ENCODE data around the gene TBX3.

The TBX3 gene

GRCh38 chr12:114661245-114661644 lies 22.7 kb downstream of the TBX3 start:
- H3K4me1 ChIP-seq (ENCODE audit: control insufficient read depth, low read depth, low read length), result peaks cover 31% of the 10 kb centered on the region
- H3K27ac ChIP-seq (ENCODE audit: low read length), result no peak overlapping the region
- H3K36me3 ChIP-seq (ENCODE audit: control insufficient read depth, low read depth, low read length), result no peaks in the 10 kb centered on the region
- peaks cover 81% of the 10 kb centered on the region for H3K27me3 ChIP-seq (ENCODE audit: control insufficient read depth, insufficient read depth, low read length)
- H3K9ac ChIP-seq (ENCODE audit: low read length), result no peak overlapping the region
- H3K9me3 ChIP-seq (ENCODE audit: control insufficient read depth, low read depth, low read length), result no peaks in the 10 kb centered on the region
- H3K4me3 ChIP-seq (ENCODE audit: low read length), result no peak overlapping the region

- peaks cover 35% of the 10 kb centered on the region for H3K4me1 ChIP-seq (ENCODE audit: control insufficient read depth, low read depth, low read length)
- no peak overlapping the region for H3K27ac ChIP-seq (ENCODE audit: low read length)
- H3K9me3 ChIP-seq (ENCODE audit: control insufficient read depth, low read depth, low read length), result no peaks in the 10 kb centered on the region
- H3K9ac ChIP-seq (ENCODE audit: low read length), result no peak overlapping the region
- no peaks in the 10 kb centered on the region for H3K36me3 ChIP-seq (ENCODE audit: control insufficient read depth, low read depth, low read length)
- H3K4me3 ChIP-seq (ENCODE audit: low read length), result no peak overlapping the region
- peaks cover 80% of the 10 kb centered on the region for H3K27me3 ChIP-seq (ENCODE audit: control insufficient read depth, insufficient read depth, low read length)
Measured at GRCh38 chr12:114659084-114659483, 24.9 kb downstream of the TBX3 start.

- H3K4me1 ChIP-seq (ENCODE audit: control insufficient read depth, low read depth, low read length), result peaks cover 32% of the 10 kb centered on the region
- H3K9ac ChIP-seq (ENCODE audit: low read length), result no peak overlapping the region
- no peak overlapping the region for H3K27ac ChIP-seq (ENCODE audit: low read length)
- H3K27me3 ChIP-seq (ENCODE audit: control insufficient read depth, insufficient read depth, low read length), result peaks cover 78% of the 10 kb centered on the region
- H3K36me3 ChIP-seq (ENCODE audit: control insufficient read depth, low read depth, low read length), result no peaks in the 10 kb centered on the region
- no peaks in the 10 kb centered on the region for H3K9me3 ChIP-seq (ENCODE audit: control insufficient read depth, low read depth, low read length)
- no peak overlapping the region for H3K4me3 ChIP-seq (ENCODE audit: low read length)
Measured at GRCh38 chr12:114658002-114658441, 26.0 kb downstream of the TBX3 start.

GRCh38 chr12:114657597-114657920 lies 26.4 kb downstream of the TBX3 start:
- H3K36me3 ChIP-seq (ENCODE audit: control insufficient read depth, low read depth, low read length), result no peaks in the 10 kb centered on the region
- H3K27ac ChIP-seq (ENCODE audit: low read length), result no peak overlapping the region
- no peak overlapping the region for H3K4me3 ChIP-seq (ENCODE audit: low read length)
- H3K27me3 ChIP-seq (ENCODE audit: control insufficient read depth, insufficient read depth, low read length), result peaks cover 77% of the 10 kb centered on the region
- no peaks in the 10 kb centered on the region for H3K9me3 ChIP-seq (ENCODE audit: control insufficient read depth, low read depth, low read length)
- H3K9ac ChIP-seq (ENCODE audit: low read length), result no peak overlapping the region
- H3K4me1 ChIP-seq (ENCODE audit: control insufficient read depth, low read depth, low read length), result peaks cover 28% of the 10 kb centered on the region

GRCh38 chr12:114656906-114657596 lies 26.9 kb downstream of the TBX3 start:
- peaks cover 28% of the 10 kb centered on the region for H3K4me1 ChIP-seq (ENCODE audit: control insufficient read depth, low read depth, low read length)
- no peak overlapping the region for H3K9ac ChIP-seq (ENCODE audit: low read length)
- no peak overlapping the region for H3K27ac ChIP-seq (ENCODE audit: low read length)
- H3K4me3 ChIP-seq (ENCODE audit: low read length), result no peak overlapping the region
- no peaks in the 10 kb centered on the region for H3K9me3 ChIP-seq (ENCODE audit: control insufficient read depth, low read depth, low read length)
- H3K36me3 ChIP-seq (ENCODE audit: control insufficient read depth, low read depth, low read length), result no peaks in the 10 kb centered on the region
- peaks cover 76% of the 10 kb centered on the region for H3K27me3 ChIP-seq (ENCODE audit: control insufficient read depth, insufficient read depth, low read length)

- peaks cover 76% of the 10 kb centered on the region for H3K27me3 ChIP-seq (ENCODE audit: control insufficient read depth, insufficient read depth, low read length)
- H3K36me3 ChIP-seq (ENCODE audit: control insufficient read depth, low read depth, low read length), result no peaks in the 10 kb centered on the region
- H3K4me3 ChIP-seq (ENCODE audit: low read length), result no peak overlapping the region
- peaks cover 28% of the 10 kb centered on the region for H3K4me1 ChIP-seq (ENCODE audit: control insufficient read depth, low read depth, low read length)
- no peak overlapping the region for H3K9ac ChIP-seq (ENCODE audit: low read length)
- no peaks in the 10 kb centered on the region for H3K9me3 ChIP-seq (ENCODE audit: control insufficient read depth, low read depth, low read length)
- H3K27ac ChIP-seq (ENCODE audit: low read length), result no peak overlapping the region
Measured at GRCh38 chr12:114655934-114656749, 27.8 kb downstream of the TBX3 start.

GRCh38 chr12:114649585-114649984 lies 34.4 kb downstream of the TBX3 start:
- peaks cover 25% of the 10 kb centered on the region for H3K27me3 ChIP-seq (ENCODE audit: control insufficient read depth, insufficient read depth, low read length)
- H3K9me3 ChIP-seq (ENCODE audit: control insufficient read depth, low read depth, low read length), result no peaks in the 10 kb centered on the region
- no peak overlapping the region for H3K9ac ChIP-seq (ENCODE audit: low read length)
- H3K27ac ChIP-seq (ENCODE audit: low read length), result no peak overlapping the region
- H3K4me3 ChIP-seq (ENCODE audit: low read length), result no peak overlapping the region
- H3K4me1 ChIP-seq (ENCODE audit: control insufficient read depth, low read depth, low read length), result peaks cover 9% of the 10 kb centered on the region
- no peaks in the 10 kb centered on the region for H3K36me3 ChIP-seq (ENCODE audit: control insufficient read depth, low read depth, low read length)

GRCh38 chr12:114648711-114649110 lies 35.3 kb downstream of the TBX3 start:
- H3K9ac ChIP-seq (ENCODE audit: low read length), result no peak overlapping the region
- peaks cover 16% of the 10 kb centered on the region for H3K27me3 ChIP-seq (ENCODE audit: control insufficient read depth, insufficient read depth, low read length)
- no peak overlapping the region for H3K27ac ChIP-seq (ENCODE audit: low read length)
- H3K9me3 ChIP-seq (ENCODE audit: control insufficient read depth, low read depth, low read length), result no peaks in the 10 kb centered on the region
- H3K36me3 ChIP-seq (ENCODE audit: control insufficient read depth, low read depth, low read length), result no peaks in the 10 kb centered on the region
- H3K4me1 ChIP-seq (ENCODE audit: control insufficient read depth, low read depth, low read length), result peaks cover 9% of the 10 kb centered on the region
- H3K4me3 ChIP-seq (ENCODE audit: low read length), result no peak overlapping the region

- Histone ChIP-seq H3K9me3 (ENCODE audit: control insufficient read depth, low read depth, low read length) (no peaks in the 10 kb centered on the region), H3K27ac (ENCODE audit: low read length) (no peak overlapping the region), H3K4me1 (ENCODE audit: control insufficient read depth, low read depth, low read length) (peaks cover 20% of the 10 kb centered on the region), H3K36me3 (ENCODE audit: control insufficient read depth, low read depth, low read length) (no peaks in the 10 kb centered on the region), H3K27me3 (ENCODE audit: control insufficient read depth, insufficient read depth, low read length) (peaks cover 19% of the 10 kb centered on the region), H3K9ac (ENCODE audit: low read length) (no peak overlapping the region), H3K4me3 (ENCODE audit: low read length) (no peak overlapping the region)
Measured at GRCh38 chr12:114638790-114639435, 45.1 kb downstream of the TBX3 start.

- peaks cover 20% of the 10 kb centered on the region for H3K4me1 ChIP-seq (ENCODE audit: control insufficient read depth, low read depth, low read length)
- H3K36me3 ChIP-seq (ENCODE audit: control insufficient read depth, low read depth, low read length), result no peaks in the 10 kb centered on the region
- peaks cover 18% of the 10 kb centered on the region for H3K27me3 ChIP-seq (ENCODE audit: control insufficient read depth, insufficient read depth, low read length)
- no peak overlapping the region for H3K27ac ChIP-seq (ENCODE audit: low read length)
- no peaks in the 10 kb centered on the region for H3K9me3 ChIP-seq (ENCODE audit: control insufficient read depth, low read depth, low read length)
- no peak overlapping the region for H3K4me3 ChIP-seq (ENCODE audit: low read length)
- H3K9ac ChIP-seq (ENCODE audit: low read length), result no peak overlapping the region
Measured at GRCh38 chr12:114636723-114637480, 47.1 kb downstream of the TBX3 start.

GRCh38 chr12:114631242-114631641 lies 52.7 kb downstream of the TBX3 start:
- H3K36me3 ChIP-seq (ENCODE audit: control insufficient read depth, low read depth, low read length), result no peaks in the 10 kb centered on the region
- H3K4me3 ChIP-seq (ENCODE audit: low read length), result no peak overlapping the region
- no peaks in the 10 kb centered on the region for H3K9me3 ChIP-seq (ENCODE audit: control insufficient read depth, low read depth, low read length)
- no peak overlapping the region for H3K9ac ChIP-seq (ENCODE audit: low read length)
- no peak overlapping the region for H3K27ac ChIP-seq (ENCODE audit: low read length)
- H3K4me1 ChIP-seq (ENCODE audit: control insufficient read depth, low read depth, low read length), result no peaks in the 10 kb centered on the region
- H3K27me3 ChIP-seq (ENCODE audit: control insufficient read depth, insufficient read depth, low read length), result peaks cover 3% of the 10 kb centered on the region

Data from iPS-18a (cell line).